Ovary (tissue), 3 donors: ENCODE data around the gene CIAPIN1.

Source experiments
- POLR2A ChIP-seq: fragments of 450-650 bp; IDR thresholded peaks from one replicate; pipeline ENCODE4 v1.6.1; 2017; ENCODE audit warnings: antibody characterized with exemption, mild to moderate bottlenecking, moderate library complexity
- TF ChIP-seq, protein P1 (sequence below), 3 donors: fragments of 450-650 bp in 2 of 3; fragments of 200-600 bp in 1 of 3; IDR thresholded peaks; one replicate each; pipeline versions ENCODE4 v1.5.1 to v1.8.0; 2016 to 2022; ENCODE audit warnings: antibody characterized with exemption in 3 of 3, mild to moderate bottlenecking in 1 of 3
- donor health status: DM: no; HTN: no; CAD: no.

DNA sequence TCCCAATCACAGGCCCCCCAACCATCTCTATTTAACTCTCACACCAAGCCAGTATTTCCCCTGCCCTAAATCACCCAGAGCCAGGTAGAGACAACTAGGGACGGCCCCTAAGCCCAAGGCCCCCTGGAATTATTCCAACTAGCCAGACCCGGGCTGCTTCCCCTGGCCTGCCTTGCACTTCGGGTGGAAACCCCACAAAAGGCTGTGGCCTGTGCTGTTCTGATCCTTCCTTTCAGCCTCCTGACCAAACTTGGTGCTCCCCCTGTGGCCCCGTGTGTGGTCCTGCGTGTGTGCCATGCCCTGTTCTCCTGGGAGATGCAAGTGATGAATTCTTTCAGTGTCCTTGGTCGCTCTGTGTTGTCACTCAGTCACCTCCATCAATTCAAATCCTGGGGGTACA, 27.7 kb downstream of the CIAPIN1 start:
- TF ChIP-seq, protein P1, sequence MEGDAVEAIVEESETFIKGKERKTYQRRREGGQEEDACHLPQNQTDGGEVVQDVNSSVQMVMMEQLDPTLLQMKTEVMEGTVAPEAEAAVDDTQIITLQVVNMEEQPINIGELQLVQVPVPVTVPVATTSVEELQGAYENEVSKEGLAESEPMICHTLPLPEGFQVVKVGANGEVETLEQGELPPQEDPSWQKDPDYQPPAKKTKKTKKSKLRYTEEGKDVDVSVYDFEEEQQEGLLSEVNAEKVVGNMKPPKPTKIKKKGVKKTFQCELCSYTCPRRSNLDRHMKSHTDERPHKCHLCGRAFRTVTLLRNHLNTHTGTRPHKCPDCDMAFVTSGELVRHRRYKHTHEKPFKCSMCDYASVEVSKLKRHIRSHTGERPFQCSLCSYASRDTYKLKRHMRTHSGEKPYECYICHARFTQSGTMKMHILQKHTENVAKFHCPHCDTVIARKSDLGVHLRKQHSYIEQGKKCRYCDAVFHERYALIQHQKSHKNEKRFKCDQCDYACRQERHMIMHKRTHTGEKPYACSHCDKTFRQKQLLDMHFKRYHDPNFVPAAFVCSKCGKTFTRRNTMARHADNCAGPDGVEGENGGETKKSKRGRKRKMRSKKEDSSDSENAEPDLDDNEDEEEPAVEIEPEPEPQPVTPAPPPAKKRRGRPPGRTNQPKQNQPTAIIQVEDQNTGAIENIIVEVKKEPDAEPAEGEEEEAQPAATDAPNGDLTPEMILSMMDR (IDR thresholded peaks at IDR 0.05) = no peak
- no peak for TF ChIP-seq POLR2A
